OCI-LY1 (cell line): ENCODE measurements around the gene SLC12A5.

Experiments used
- EZH2 ChIP-seq: fragments of 200-600 bp; sonication (generic), shearing (Covaris generic); IDR thresholded peaks from 2 replicates; pipeline ENCODE4 v1.8.0; 2017; ENCODE audit warnings: borderline replicate concordance, mixed run types, mild to moderate bottlenecking, antibody characterized with exemption, low read length, moderate library complexity, mixed read lengths
- TF ChIP-seq, protein P1 (sequence below): fragments of 200-600 bp; sonication (generic), shearing (Covaris generic); IDR thresholded peaks from 2 replicates; pipeline ENCODE4 v1.5.1; 2017; ENCODE audit warnings: mild to moderate bottlenecking, antibody characterized with exemption, low read length, moderate library complexity, mixed read lengths

DNA sequence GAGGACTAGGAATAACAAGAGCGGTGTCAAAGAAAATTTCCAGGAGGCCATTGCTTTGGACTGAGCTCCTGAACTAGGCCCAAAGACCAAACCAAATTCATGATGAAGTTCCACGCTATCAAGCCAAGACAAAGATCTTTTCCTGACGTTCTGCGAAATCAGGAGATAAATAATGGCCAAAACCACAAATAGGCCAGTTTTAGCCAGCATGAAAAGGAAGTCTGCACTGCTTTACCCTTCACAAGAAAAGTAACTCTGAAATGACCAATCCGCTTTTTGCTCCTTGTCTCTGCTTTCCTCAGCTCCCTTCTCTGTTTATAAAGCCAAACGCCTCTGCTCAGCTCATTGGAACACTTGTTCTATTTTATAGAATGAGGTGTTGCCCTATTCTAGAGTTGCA is 54.1 kb downstream of the SLC12A5 start:
- TF ChIP-seq EZH2: no peak
- TF ChIP-seq, protein P1, sequence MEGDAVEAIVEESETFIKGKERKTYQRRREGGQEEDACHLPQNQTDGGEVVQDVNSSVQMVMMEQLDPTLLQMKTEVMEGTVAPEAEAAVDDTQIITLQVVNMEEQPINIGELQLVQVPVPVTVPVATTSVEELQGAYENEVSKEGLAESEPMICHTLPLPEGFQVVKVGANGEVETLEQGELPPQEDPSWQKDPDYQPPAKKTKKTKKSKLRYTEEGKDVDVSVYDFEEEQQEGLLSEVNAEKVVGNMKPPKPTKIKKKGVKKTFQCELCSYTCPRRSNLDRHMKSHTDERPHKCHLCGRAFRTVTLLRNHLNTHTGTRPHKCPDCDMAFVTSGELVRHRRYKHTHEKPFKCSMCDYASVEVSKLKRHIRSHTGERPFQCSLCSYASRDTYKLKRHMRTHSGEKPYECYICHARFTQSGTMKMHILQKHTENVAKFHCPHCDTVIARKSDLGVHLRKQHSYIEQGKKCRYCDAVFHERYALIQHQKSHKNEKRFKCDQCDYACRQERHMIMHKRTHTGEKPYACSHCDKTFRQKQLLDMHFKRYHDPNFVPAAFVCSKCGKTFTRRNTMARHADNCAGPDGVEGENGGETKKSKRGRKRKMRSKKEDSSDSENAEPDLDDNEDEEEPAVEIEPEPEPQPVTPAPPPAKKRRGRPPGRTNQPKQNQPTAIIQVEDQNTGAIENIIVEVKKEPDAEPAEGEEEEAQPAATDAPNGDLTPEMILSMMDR: no peak
